HL-60/S4 treated with phorbol 12-myristate 13-acetate at 8.2 ng/mL for 4 days and 3 days (cell line): ENCODE measurements around the gene HDC.

Source experiments
- in situ Hi-C: fragments of 300-500 bp; cut with MboI; formaldehyde crosslinking; loops from 2 replicates; pipeline ENCODE4 v1.15.0; 2022; ENCODE audit warnings: low sequenced_read_pairs

Gene HDC, protein sequence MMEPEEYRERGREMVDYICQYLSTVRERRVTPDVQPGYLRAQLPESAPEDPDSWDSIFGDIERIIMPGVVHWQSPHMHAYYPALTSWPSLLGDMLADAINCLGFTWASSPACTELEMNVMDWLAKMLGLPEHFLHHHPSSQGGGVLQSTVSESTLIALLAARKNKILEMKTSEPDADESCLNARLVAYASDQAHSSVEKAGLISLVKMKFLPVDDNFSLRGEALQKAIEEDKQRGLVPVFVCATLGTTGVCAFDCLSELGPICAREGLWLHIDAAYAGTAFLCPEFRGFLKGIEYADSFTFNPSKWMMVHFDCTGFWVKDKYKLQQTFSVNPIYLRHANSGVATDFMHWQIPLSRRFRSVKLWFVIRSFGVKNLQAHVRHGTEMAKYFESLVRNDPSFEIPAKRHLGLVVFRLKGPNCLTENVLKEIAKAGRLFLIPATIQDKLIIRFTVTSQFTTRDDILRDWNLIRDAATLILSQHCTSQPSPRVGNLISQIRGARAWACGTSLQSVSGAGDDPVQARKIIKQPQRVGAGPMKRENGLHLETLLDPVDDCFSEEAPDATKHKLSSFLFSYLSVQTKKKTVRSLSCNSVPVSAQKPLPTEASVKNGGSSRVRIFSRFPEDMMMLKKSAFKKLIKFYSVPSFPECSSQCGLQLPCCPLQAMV

DNA sequence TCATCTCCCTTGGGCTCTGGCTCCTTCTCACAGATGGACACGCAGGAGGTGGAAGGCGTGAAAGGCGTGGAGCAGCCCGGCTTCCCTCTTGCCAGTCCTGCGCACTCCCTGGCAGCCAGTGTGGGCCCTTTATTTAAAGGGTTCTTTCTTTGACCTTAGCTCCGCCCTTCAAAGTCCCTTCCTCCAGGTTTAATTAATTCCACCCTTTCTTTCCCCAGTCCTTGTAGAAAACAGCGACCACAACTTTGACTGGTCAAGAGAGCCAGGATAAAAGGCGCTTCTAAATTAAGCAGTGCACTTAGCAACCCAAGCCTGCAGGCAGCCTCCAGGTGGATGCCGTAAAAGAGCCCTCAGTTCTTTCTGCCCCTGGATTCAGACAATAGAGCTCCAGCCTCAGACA, at the start of gene HDC:
Gene HDC (minus strand): TSS at position 107 of the 400 bp plus-strand sequence. CDS start 103 bp downstream, at position 4.
- in situ Hi-C loops, result no loop called here

GRCh38 chr15:50312636-50313035, 47.1 kb upstream of the HDC start:
- in situ Hi-C loops, result loop anchor here (25.0 kb wide), 1 partner anchor 425 kb away; no protein-coding TSS in a partner anchor

- in situ Hi-C loops, result loop anchor here (25.0 kb wide), 1 partner anchor 420 kb away; no protein-coding TSS in a partner anchor
Measured at GRCh38 chr15:50307799-50308198, 42.3 kb upstream of the HDC start.

DNA sequence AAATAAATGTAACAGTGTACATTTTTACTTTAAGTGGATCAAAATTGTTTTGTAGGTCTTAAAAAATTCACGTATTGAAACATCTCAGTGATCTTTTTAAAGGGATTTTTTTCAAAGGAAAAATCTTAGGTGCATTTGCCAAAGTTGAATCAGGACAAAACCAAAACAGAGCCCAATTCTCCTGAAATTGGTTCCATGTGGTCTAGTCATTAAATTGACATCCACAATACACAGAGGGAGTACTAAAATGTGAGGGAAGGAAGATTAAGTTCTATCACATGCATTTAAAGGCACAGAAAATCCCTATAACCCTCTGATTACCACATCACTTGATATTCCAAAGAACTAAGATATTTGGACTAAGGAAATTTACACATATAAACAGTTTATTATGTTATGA, 39.3 kb upstream of the HDC start:
- in situ Hi-C loops, result loop anchor here (25.0 kb wide), 1 partner anchor 418 kb away; no protein-coding TSS in a partner anchor

DNA sequence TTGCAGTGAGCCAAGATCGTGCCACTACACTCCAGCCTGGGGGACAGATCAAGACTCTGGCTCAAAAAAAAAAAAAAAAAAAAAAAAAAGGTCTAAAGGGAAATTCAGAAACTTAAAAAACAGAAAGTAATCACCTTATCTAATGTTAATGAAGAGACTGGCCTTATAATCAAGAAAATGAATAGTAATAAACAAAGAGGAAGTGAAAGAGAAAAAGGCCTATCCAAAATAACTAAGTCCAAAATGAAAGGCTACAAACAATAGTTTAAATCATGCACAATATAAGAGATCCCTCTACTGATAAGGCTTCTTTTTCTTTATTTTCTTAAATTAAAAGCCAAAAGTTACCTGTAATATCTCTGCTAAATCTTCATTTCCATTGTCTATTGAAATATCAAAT, 37.1 kb upstream of the HDC start:
- in situ Hi-C loops, result loop anchor here (25.0 kb wide), 1 partner anchor 415 kb away; no protein-coding TSS in a partner anchor

- in situ Hi-C loops, result no loop called here
Measured at GRCh38 chr15:50298340-50298739, 32.8 kb upstream of the HDC start.

DNA sequence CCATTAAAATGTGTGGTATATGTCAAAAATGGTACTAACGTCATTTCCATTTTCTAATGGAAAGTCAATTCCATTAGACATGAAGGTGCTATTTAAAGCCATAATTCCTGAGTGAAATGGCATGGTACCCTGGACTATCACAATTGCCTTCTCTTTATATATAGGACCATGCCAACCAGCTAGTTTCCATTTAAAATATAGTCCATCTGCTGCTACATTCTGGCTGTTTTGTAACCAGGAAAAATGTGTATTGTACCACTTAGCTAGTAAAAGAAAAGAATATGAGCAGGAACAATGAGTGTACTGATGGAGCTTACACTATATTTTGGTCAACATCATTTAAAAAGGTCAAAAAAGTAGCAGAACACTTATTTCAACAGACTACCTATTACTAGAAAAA, 30.4 kb upstream of the HDC start:
- in situ Hi-C loops, result no loop called here

DNA sequence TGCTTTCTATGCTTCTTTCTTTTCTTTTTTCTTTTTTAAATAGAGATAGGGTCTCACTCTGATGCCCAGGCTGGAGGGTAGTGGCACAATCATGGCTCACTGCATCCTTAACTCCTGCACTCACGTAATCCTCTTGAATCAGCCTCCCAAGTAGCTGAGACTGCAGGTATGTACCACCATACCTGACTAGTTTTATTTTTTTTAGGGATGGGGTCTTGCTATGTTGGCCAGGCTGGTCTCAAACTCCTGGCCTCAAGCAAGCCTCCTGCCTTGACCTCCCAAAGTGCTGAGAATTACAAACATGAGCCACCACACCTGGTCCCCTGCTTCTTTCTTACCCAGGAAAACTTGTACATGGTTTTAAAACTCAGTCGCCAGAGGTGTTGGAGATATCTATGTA, 24.2 kb upstream of the HDC start:
- in situ Hi-C loops, result no loop called here

DNA sequence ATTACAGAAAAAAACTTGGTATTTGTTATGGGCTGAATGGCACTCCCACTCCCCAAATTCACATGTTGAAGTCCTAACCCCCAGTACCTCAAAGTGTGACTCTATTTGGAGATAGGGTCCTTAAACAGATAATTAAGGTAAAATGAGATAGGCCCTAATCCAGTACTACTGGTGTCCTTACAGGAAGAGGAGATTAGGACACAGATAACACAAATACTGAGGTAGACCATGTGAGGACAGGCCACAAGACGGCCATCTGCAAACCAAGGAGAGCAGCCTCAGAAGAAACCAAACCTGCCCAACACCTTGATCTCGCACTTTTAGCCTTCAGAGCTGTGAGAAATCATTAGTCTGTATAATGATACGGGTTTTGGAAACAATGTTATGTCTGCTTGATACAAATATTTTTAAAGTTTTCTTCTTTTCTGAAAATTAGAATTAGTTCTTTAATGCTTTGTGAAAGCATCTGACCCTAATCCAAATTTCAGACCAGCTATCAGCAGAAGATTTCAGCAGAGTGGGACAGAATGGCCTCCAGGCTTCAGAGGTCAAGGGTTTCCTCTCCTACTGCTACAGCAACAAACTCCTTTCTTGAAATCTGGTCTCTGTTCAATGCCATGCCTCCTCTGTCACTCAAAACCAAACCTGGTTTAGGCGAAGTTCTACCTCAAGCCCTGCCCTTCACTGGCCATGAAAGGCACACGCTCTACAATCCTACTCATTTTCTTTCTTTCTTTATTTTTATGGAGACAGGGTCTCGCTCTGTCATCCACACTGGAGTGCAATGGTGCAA, 22.0 kb upstream of the HDC start:
- in situ Hi-C loops, result no loop called here

GRCh38 chr15:50281427-50281826, 15.9 kb upstream of the HDC start:
- in situ Hi-C loops, result no loop called here

DNA sequence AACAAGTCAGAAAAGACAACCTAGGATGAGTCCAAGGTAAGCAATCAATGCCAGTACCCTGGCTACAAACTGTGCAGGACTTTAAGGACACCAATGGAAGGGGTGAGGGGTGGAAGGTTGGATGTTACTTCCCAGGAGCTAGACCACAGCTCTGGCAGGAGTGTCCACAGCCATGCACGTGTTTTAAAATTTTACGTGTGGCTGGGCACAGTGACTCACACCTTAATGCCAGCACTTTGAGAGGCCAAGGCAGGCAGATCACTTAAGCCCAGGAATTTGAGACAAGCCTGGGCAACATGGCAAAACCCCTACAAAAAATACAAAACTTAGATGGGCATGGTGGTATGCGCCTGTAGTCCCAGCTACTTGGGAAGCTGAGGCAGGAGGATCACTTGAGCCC, 14.7 kb upstream of the HDC start:
- in situ Hi-C loops, result no loop called here

GRCh38 chr15:50278496-50278895, 13.0 kb upstream of the HDC start:
- in situ Hi-C loops, result no loop called here

DNA sequence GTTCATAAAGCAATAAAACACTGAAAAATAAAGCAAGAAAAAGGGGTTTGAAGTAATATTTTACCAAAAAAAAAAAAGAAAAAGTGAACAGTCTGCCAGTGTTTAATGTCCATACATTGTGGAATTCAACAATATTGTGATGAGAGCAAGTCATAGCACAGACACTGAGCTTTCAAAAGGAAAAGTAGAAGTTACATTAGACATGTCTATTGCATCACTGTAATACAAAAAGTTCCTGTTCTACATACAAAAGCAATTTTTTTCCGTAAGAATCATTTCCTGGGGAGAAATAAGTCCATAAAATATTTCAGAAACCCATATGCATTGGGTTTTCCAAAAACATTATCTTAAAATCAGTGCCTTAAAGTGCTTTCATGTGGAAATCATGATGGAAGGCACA, 11.8 kb upstream of the HDC start:
- in situ Hi-C loops, result no loop called here

- in situ Hi-C loops, result no loop called here
Measured at GRCh38 chr15:50275908-50276307, 10.4 kb upstream of the HDC start.

- in situ Hi-C loops, result no loop called here
Measured at GRCh38 chr15:50275091-50275490, 9.6 kb upstream of the HDC start.

GRCh38 chr15:50267577-50267976, 2.1 kb upstream of the HDC start:
- in situ Hi-C loops, result no loop called here

- in situ Hi-C loops, result no loop called here
Measured at GRCh38 chr15:50262533-50262932, 3.0 kb downstream of the HDC start.

GRCh38 chr15:50261981-50262380, 3.5 kb downstream of the HDC start:
- in situ Hi-C loops, result no loop called here

GRCh38 chr15:50260969-50261496, 4.5 kb downstream of the HDC start:
- in situ Hi-C loops, result no loop called here

GRCh38 chr15:50259276-50259675, 6.2 kb downstream of the HDC start:
- in situ Hi-C loops, result no loop called here

DNA sequence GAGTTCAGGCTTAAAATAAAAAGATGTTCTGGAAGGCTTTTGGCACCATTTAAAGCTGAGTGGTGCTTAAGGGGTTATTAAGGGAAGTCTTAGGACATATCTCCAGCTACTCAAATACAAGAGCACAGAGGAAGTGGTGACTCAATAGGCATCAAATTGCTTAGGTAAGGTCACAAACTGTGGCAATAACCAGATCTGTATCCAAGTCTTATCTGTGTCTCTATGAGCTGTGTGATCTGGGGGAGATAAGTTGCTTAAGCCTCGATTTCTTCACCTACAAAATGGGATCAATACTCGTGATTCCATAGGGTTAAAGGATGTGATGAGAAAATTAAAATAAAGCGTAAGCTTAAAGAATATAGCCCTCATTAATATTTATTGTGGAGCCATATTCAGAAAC, 7.6 kb downstream of the HDC start:
- in situ Hi-C loops, result no loop called here
